Activated CD4-positive, alpha-beta T cell treated with anti-CD3 and anti-CD28 coated beads, Interleukin-2, amount 10 ng/mL, durations not matched to agents 7 days and 5 days (primary cell): ENCODE measurements around the gene GREB1L. TPM values are rescaled to one million over a fixed set of nuclear protein-coding genes. Genes with fewer than 3 reads are reported as not detected.
"Not testable (repeated sequence)": the region's sequence is repeated elsewhere in the genome, so short reads cannot be mapped to it uniquely, and the experiment has no call there.

Source experiments
- CTCF ChIA-PET: fragments of 350-600 bp; sonication (Branson Sonifier 250); formaldehyde crosslinking; loops from one replicate; lab custom pipeline; 2021; ENCODE audit warnings: antibody characterized with exemption; lab: Charles Lee
- POLR2A ChIA-PET: fragments of 350-600 bp; sonication (Branson Sonifier 250); formaldehyde crosslinking; loops from one replicate; lab custom pipeline; 2021; ENCODE audit warnings: antibody characterized with exemption; lab: Charles Lee
- DNase-seq: peaks from one replicate; pipeline ENCODE4 v3.0.0-alpha.2; 2020
- H3K27ac Mint-ChIP-seq: one replicate; pipeline ENCODE4 v1.8.0; 2021; ENCODE audit warnings: mild to moderate bottlenecking, moderate library complexity, mixed read lengths
- H3K27me3 Mint-ChIP-seq: one replicate; pipeline ENCODE4 v1.8.0; 2021; ENCODE audit warnings: mixed read lengths
- H3K36me3 Mint-ChIP-seq: one replicate; pipeline ENCODE4 v1.8.0; 2021; ENCODE audit warnings: low read depth, mixed read lengths
- H3K4me1 Mint-ChIP-seq: one replicate; pipeline ENCODE4 v1.8.0; 2021; ENCODE audit warnings: mixed read lengths
- H3K4me3 Mint-ChIP-seq: one replicate; pipeline ENCODE4 v1.8.0; 2021; ENCODE audit warnings: mild to moderate bottlenecking, moderate library complexity, mixed read lengths
- H3K9me3 Mint-ChIP-seq: one replicate; pipeline ENCODE4 v1.8.0; 2021; ENCODE audit warnings: mixed read lengths
- total RNA-seq, 2 experiments: library from RNA; stranded (reverse); gene quantifications; one replicate each; pipeline ENCODE4 v1.2.3, GENCODE V29; 2021

Gene GREB1L
- total RNA-seq, 2 experiments from 2014 or later: not detected

GRCh38 chr18:21270453-21270852, 28.4 kb downstream of the GREB1L start:
- Mint-ChIP-seq H3K27me3 (peaks cover 10% of the 10 kb centered on the region), H3K27ac (no peak overlapping the region), H3K4me3 (no peak overlapping the region), H3K9me3 (no peaks in the 10 kb centered on the region), H3K36me3 (no peaks in the 10 kb centered on the region), H3K4me1 (no peaks in the 10 kb centered on the region)
- DNase-seq: no peak
- ChIA-PET POLR2A (no interaction called here), CTCF (no interaction called here)

- CTCF ChIA-PET: no interaction called here
- no peak for DNase-seq
- Mint-ChIP-seq H3K9me3 (no peaks in the 10 kb centered on the region), H3K27me3 (peaks cover 3% of the 10 kb centered on the region), H3K36me3 (no peaks in the 10 kb centered on the region), H3K27ac (no peak overlapping the region), H3K4me1 (no peaks in the 10 kb centered on the region), H3K4me3 (no peak overlapping the region)
- POLR2A ChIA-PET: no interaction called here
Measured at GRCh38 chr18:21272016-21272579, 30.1 kb downstream of the GREB1L start.

- DNase-seq: no peak
- Mint-ChIP-seq H3K27ac (no peak overlapping the region), H3K9me3 (no peaks in the 10 kb centered on the region), H3K4me3 (no peak overlapping the region), H3K36me3 (no peaks in the 10 kb centered on the region), H3K27me3 (peaks cover 3% of the 10 kb centered on the region), H3K4me1 (no peaks in the 10 kb centered on the region)
- POLR2A ChIA-PET: no interaction called here
- CTCF ChIA-PET: no interaction called here
Measured at GRCh38 chr18:21273568-21273967, 31.5 kb downstream of the GREB1L start.

- DNase-seq: no peak
- H3K9me3 Mint-ChIP-seq: no peaks in the 10 kb centered on the region
- H3K36me3 Mint-ChIP-seq: no peaks in the 10 kb centered on the region
- H3K27ac Mint-ChIP-seq: no peak overlapping the region
- H3K4me1 Mint-ChIP-seq: no peaks in the 10 kb centered on the region
- no peak overlapping the region for H3K4me3 Mint-ChIP-seq
- H3K27me3 Mint-ChIP-seq: peaks cover 5% of the 10 kb centered on the region
- POLR2A ChIA-PET: no interaction called here
- CTCF ChIA-PET: no interaction called here
Measured at GRCh38 chr18:21275645-21276044, 33.6 kb downstream of the GREB1L start.

GRCh38 chr18:21277578-21277977, 35.5 kb downstream of the GREB1L start:
- Mint-ChIP-seq H3K4me3 (no peak overlapping the region), H3K4me1 (no peaks in the 10 kb centered on the region), H3K27me3 (peaks cover 10% of the 10 kb centered on the region), H3K36me3 (no peaks in the 10 kb centered on the region), H3K27ac (no peak overlapping the region), H3K9me3 (no peaks in the 10 kb centered on the region)
- CTCF ChIA-PET: no interaction called here
- POLR2A ChIA-PET: no interaction called here
- DNase-seq: no peak

GRCh38 chr18:21278218-21278617, 36.2 kb downstream of the GREB1L start:
- POLR2A ChIA-PET, H3K4me1 Mint-ChIP-seq, H3K4me3 Mint-ChIP-seq, DNase-seq, H3K27ac Mint-ChIP-seq, H3K36me3 Mint-ChIP-seq, CTCF ChIA-PET, H3K9me3 Mint-ChIP-seq: not testable (repeated sequence)
- H3K27me3 Mint-ChIP-seq: peaks cover 12% of the 10 kb centered on the region

- H3K36me3 Mint-ChIP-seq: no peaks in the 10 kb centered on the region
- H3K27ac Mint-ChIP-seq: no peak overlapping the region
- no peak overlapping the region for H3K4me3 Mint-ChIP-seq
- POLR2A ChIA-PET: no interaction called here
- no peaks in the 10 kb centered on the region for H3K4me1 Mint-ChIP-seq
- CTCF ChIA-PET: no interaction called here
- DNase-seq: no peak
- H3K9me3 Mint-ChIP-seq: no peaks in the 10 kb centered on the region
- H3K27me3 Mint-ChIP-seq: peaks cover 13% of the 10 kb centered on the region
Measured at GRCh38 chr18:21281603-21282002, 39.6 kb downstream of the GREB1L start.

- Mint-ChIP-seq H3K9me3 (no peaks in the 10 kb centered on the region), H3K4me1 (no peaks in the 10 kb centered on the region), H3K27me3 (peaks cover 13% of the 10 kb centered on the region), H3K4me3 (no peak overlapping the region), H3K27ac (no peak overlapping the region), H3K36me3 (no peaks in the 10 kb centered on the region)
- DNase-seq: no peak
- CTCF ChIA-PET: no interaction called here
- POLR2A ChIA-PET: no interaction called here
Measured at GRCh38 chr18:21284540-21284939, 42.5 kb downstream of the GREB1L start.

GRCh38 chr18:21289827-21290226, 47.8 kb downstream of the GREB1L start:
- H3K9me3 Mint-ChIP-seq: no peaks in the 10 kb centered on the region
- no peak overlapping the region for H3K27ac Mint-ChIP-seq
- no peak overlapping the region for H3K4me3 Mint-ChIP-seq
- DNase-seq: no peak
- peaks cover 9% of the 10 kb centered on the region for H3K27me3 Mint-ChIP-seq
- H3K36me3 Mint-ChIP-seq: no peaks in the 10 kb centered on the region
- H3K4me1 Mint-ChIP-seq: no peaks in the 10 kb centered on the region
- ChIA-PET POLR2A (no interaction called here), CTCF (interaction anchor here (0.5 kb wide), 1 partner anchor 75 kb away, joined by 5 read pairs; no protein-coding TSS in a partner anchor)

- Mint-ChIP-seq H3K27me3 (peaks cover 7% of the 10 kb centered on the region), H3K9me3 (no peaks in the 10 kb centered on the region), H3K4me3 (no peak overlapping the region), H3K27ac (no peak overlapping the region), H3K4me1 (no peaks in the 10 kb centered on the region), H3K36me3 (no peaks in the 10 kb centered on the region)
- DNase-seq: no peak
- ChIA-PET CTCF (no interaction called here), POLR2A (no interaction called here)
Measured at GRCh38 chr18:21291106-21291505, 49.1 kb downstream of the GREB1L start.

GRCh38 chr18:21293479-21293878, 51.4 kb downstream of the GREB1L start:
- H3K4me1 Mint-ChIP-seq: no peaks in the 10 kb centered on the region
- no peak for DNase-seq
- H3K9me3 Mint-ChIP-seq: no peaks in the 10 kb centered on the region
- CTCF ChIA-PET: no interaction called here
- H3K4me3 Mint-ChIP-seq: no peak overlapping the region
- POLR2A ChIA-PET: no interaction called here
- H3K27me3 Mint-ChIP-seq: peaks cover 5% of the 10 kb centered on the region
- no peak overlapping the region for H3K27ac Mint-ChIP-seq
- H3K36me3 Mint-ChIP-seq: no peaks in the 10 kb centered on the region

GRCh38 chr18:21295101-21295500, 53.1 kb downstream of the GREB1L start:
- Mint-ChIP-seq H3K4me3 (no peak overlapping the region), H3K27ac (no peak overlapping the region), H3K36me3 (no peaks in the 10 kb centered on the region), H3K9me3 (no peaks in the 10 kb centered on the region), H3K4me1 (no peaks in the 10 kb centered on the region), H3K27me3 (peaks cover 3% of the 10 kb centered on the region)
- ChIA-PET CTCF (no interaction called here), POLR2A (no interaction called here)
- DNase-seq: no peak

- DNase-seq: no peak
- Mint-ChIP-seq H3K27ac (no peak overlapping the region), H3K4me3 (no peak overlapping the region), H3K27me3 (peaks cover 3% of the 10 kb centered on the region), H3K9me3 (no peaks in the 10 kb centered on the region), H3K36me3 (no peaks in the 10 kb centered on the region), H3K4me1 (no peaks in the 10 kb centered on the region)
- ChIA-PET POLR2A (no interaction called here), CTCF (no interaction called here)
Measured at GRCh38 chr18:21296045-21296444, 54.0 kb downstream of the GREB1L start.

- POLR2A ChIA-PET: no interaction called here
- CTCF ChIA-PET: no interaction called here
- Mint-ChIP-seq H3K27ac (no peak overlapping the region), H3K27me3 (peaks cover 1% of the 10 kb centered on the region), H3K9me3 (no peaks in the 10 kb centered on the region), H3K4me1 (no peaks in the 10 kb centered on the region), H3K36me3 (no peaks in the 10 kb centered on the region), H3K4me3 (no peak overlapping the region)
- no peak for DNase-seq
Measured at GRCh38 chr18:21298351-21298750, 56.3 kb downstream of the GREB1L start.
